Neural crest cell (in vitro differentiated cells): Measurements from ENCODE around the gene CEP162. TPM values are rescaled to one million over a fixed set of nuclear protein-coding genes. Genes with fewer than 3 reads are reported as not detected.
"Not testable (repeated sequence)": the region's sequence is repeated elsewhere in the genome, so short reads cannot be mapped to it uniquely, and the experiment has no call there.

ENCODE experiments used
- DNase-seq: peaks from one replicate; pipeline ENCODE4 v3.0.0; 2021; ENCODE audit warnings: low read depth, mixed read lengths, low spot score
- H3K27ac Mint-ChIP-seq: one replicate; pipeline ENCODE4 v1.8.0; 2021; ENCODE audit warnings: mild to moderate bottlenecking, mixed read lengths; ENCODE audit not compliant: unreplicated experiment
- H3K27me3 Mint-ChIP-seq: 2 replicates; pipeline ENCODE4 v1.8.0; 2021; ENCODE audit warnings: low read depth, mild to moderate bottlenecking, mixed read lengths
- H3K36me3 Mint-ChIP-seq: 2 replicates; pipeline ENCODE4 v1.8.0; 2021; ENCODE audit warnings: low read depth, mild to moderate bottlenecking, mixed read lengths
- H3K4me1 Mint-ChIP-seq: 2 replicates; pipeline ENCODE4 v1.8.0; 2021; ENCODE audit warnings: mixed read lengths
- H3K4me3 Mint-ChIP-seq: one replicate; pipeline ENCODE4 v1.8.0; 2021; ENCODE audit warnings: mild to moderate bottlenecking, mixed read lengths
- H3K9me3 Mint-ChIP-seq: 2 replicates; pipeline ENCODE4 v1.8.0; 2021; ENCODE audit warnings: mixed read lengths
- total RNA-seq: library from RNA; stranded (reverse); gene quantifications from 2 replicates; pipeline ENCODE4 v1.2.1, GENCODE V29; 2021
- TF ChIP-seq, protein P1 (sequence below): fragments of 200-600 bp; sonication (generic); conservative IDR thresholded peaks from 2 replicates; pipeline ENCODE4 v1.5.0; 2021; ENCODE audit warnings: antibody characterized with exemption, mild to moderate bottlenecking

The CEP162 gene
- total RNA-seq, 1 donor from 2014 or later, result 19.4 TPM

DNA sequence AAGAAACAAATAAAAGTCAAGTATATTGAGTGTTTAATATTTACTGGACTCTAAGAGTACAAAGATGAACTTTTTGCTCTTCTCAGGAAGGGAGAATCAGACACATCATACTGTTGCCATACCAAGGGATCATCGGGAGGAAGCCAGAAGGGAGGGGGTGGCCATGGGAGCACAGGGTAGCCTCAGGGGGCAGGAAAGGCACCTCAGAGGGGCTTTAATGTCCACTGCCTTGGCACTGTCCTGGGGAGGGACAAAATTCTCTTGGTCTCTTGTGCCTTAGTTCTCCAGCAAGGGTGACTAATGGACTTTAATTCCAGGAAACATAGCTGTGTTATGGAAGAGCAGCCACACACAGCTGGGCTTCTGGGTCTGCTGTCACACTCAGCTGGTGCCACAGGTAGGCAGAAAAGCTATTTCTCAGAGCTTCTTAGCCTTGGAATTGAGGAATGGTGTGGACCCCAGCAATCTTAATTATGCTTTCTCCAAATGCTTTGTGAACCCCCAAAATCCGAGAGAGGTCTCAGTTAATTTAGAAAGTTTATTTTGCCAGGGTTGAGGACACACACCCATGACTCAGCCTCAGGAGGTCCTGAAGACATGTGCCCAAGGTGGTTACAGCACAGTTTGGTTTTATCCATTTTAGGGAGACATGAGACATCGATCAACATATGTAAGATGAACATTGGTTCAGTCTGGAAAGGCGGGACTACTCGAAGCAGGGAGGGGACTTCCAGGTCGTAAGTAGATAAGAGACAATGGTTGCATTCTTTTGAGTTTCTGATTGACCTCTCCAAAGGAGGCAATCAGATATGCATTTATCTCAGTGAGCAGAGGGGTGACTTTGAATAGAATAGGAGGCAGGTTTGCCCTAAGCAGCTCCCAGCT is 140.7 kb downstream of the CEP162 start:
- peaks cover 11% of the 10 kb centered on the region for H3K4me1 Mint-ChIP-seq
- TF ChIP-seq, protein P1, sequence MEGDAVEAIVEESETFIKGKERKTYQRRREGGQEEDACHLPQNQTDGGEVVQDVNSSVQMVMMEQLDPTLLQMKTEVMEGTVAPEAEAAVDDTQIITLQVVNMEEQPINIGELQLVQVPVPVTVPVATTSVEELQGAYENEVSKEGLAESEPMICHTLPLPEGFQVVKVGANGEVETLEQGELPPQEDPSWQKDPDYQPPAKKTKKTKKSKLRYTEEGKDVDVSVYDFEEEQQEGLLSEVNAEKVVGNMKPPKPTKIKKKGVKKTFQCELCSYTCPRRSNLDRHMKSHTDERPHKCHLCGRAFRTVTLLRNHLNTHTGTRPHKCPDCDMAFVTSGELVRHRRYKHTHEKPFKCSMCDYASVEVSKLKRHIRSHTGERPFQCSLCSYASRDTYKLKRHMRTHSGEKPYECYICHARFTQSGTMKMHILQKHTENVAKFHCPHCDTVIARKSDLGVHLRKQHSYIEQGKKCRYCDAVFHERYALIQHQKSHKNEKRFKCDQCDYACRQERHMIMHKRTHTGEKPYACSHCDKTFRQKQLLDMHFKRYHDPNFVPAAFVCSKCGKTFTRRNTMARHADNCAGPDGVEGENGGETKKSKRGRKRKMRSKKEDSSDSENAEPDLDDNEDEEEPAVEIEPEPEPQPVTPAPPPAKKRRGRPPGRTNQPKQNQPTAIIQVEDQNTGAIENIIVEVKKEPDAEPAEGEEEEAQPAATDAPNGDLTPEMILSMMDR, result no peak
- no peaks in the 10 kb centered on the region for H3K36me3 Mint-ChIP-seq
- no peaks in the 10 kb centered on the region for H3K9me3 Mint-ChIP-seq
- no peak overlapping the region for H3K4me3 Mint-ChIP-seq
- H3K27me3 Mint-ChIP-seq, result peaks cover 3% of the 10 kb centered on the region
- DNase-seq, result no peak
- no peak overlapping the region for H3K27ac Mint-ChIP-seq

DNA sequence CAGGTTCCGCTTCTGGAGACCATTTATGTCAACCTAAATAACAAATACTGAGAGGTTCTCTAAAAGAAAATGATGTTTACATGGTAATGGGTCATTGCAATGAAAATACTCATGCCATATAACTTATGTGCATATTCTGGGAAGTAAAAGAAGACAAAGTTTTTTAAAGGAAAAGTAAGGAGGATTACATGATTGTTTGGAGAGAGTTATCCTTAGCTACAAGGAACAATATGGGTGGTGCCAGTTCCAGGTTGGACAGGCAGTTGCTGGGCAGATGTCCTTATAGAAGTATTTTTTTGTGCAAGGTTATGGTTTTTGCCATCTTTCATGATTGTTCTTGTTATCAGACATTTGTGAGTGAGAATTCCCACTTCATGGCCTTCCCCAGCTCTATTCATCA is 141.4 kb downstream of the CEP162 start:
- peaks cover 3% of the 10 kb centered on the region for H3K27me3 Mint-ChIP-seq
- no peak for DNase-seq
- H3K27ac Mint-ChIP-seq, result no peak overlapping the region
- no peak overlapping the region for H3K4me3 Mint-ChIP-seq
- TF ChIP-seq, protein P1, result no peak
- no peaks in the 10 kb centered on the region for H3K9me3 Mint-ChIP-seq
- peaks cover 11% of the 10 kb centered on the region for H3K4me1 Mint-ChIP-seq
- no peaks in the 10 kb centered on the region for H3K36me3 Mint-ChIP-seq

- H3K36me3 Mint-ChIP-seq, H3K4me3 Mint-ChIP-seq, DNase-seq, H3K27ac Mint-ChIP-seq, H3K9me3 Mint-ChIP-seq, H3K27me3 Mint-ChIP-seq: not testable (repeated sequence)
- H3K4me1 Mint-ChIP-seq, result peaks cover 11% of the 10 kb centered on the region
These were observed 142.7 kb downstream of the CEP162 start for GRCh38 chr6:84084705-84085104.

DNA sequence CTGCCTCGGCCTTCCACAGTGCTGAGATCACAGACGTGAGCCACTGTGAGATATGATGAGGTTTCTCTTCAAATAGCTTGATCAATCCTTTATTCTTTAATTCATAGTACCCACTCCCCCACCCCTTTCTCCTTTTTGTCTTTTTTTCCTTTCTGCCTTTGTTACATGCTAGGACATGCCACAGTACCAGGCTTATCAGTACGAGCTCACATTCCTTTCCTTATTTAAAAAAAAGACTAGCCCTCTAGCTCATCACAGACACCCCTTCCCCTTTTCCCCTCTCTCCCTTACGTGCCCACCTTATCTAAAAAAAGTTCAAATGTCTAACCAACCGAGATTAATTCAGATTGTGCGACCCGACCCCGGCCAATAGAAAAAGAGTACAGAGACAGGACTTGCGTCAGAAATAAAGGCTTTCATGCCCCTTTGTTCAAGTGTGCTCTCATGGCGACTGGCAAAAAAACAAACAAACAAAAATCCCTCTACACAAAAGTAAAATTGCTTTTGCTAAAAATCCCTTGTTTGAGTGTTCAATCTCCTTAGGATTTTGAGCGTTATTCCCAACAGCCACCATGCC is 144.7 kb downstream of the CEP162 start:
- H3K27ac Mint-ChIP-seq, result peak overlapping the region; percentile 98
- H3K4me3 Mint-ChIP-seq, result peak overlapping the region; percentile 39
- TF ChIP-seq, protein P1, result no peak
- no peaks in the 10 kb centered on the region for H3K36me3 Mint-ChIP-seq
- H3K4me1 Mint-ChIP-seq, result peaks cover 11% of the 10 kb centered on the region
- DNase-seq, result no peak
- H3K9me3 Mint-ChIP-seq, result peaks cover 3% of the 10 kb centered on the region
- H3K27me3 Mint-ChIP-seq, result peaks cover 3% of the 10 kb centered on the region

DNA sequence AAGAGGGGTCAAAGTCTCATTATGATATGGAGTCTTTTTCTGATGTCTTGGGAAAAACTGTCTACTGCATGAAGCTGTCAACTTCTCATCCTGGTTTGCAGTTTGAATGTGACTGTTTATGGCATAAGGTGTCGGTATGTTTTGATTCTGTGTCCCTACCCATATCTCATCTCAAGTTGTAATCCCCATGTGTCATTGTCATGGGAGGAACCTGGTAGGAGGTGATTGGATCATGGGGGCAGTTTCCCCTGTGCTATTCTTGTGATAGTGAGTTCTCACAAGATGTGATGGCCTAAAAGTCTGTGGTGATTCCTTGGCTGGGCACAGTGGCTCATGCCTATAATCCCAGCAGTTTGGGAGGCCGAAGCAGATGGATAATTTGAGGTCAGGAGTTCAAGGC is 146.2 kb downstream of the CEP162 start:
- DNase-seq, result no peak
- TF ChIP-seq, protein P1, result no peak
- Mint-ChIP-seq H3K36me3 (no peaks in the 10 kb centered on the region), H3K4me1 (peaks cover 11% of the 10 kb centered on the region), H3K27ac (no peak overlapping the region), H3K9me3 (peaks cover 6% of the 10 kb centered on the region), H3K4me3 (no peak overlapping the region), H3K27me3 (no peaks in the 10 kb centered on the region)

DNA sequence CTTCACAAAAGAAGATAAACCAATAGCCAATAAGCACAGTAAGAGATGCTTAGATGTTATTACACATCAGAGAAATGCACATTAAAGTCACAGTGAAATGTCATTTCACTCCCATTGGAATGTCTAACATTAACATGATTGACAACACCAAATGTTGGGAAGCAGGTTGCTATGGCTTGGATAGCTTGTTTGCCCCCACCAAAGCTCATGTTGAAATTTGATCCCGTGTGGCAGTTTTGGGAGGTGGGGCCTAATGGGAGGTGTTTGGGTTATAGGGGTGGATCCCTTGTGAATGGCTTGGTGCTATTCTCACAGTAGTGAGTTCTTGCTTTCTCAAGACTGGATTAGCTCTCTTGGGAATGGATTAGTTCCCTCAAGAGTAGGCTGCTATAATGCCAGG is 149.1 kb downstream of the CEP162 start:
- Mint-ChIP-seq H3K27ac (no peak overlapping the region), H3K36me3 (no peaks in the 10 kb centered on the region), H3K27me3 (no peaks in the 10 kb centered on the region), H3K9me3 (peaks cover 10% of the 10 kb centered on the region), H3K4me1 (peaks cover 20% of the 10 kb centered on the region), H3K4me3 (no peak overlapping the region)
- TF ChIP-seq, protein P1, result no peak
- DNase-seq, result no peak
